ENCODE results near the gene CDK6.

DNA sequence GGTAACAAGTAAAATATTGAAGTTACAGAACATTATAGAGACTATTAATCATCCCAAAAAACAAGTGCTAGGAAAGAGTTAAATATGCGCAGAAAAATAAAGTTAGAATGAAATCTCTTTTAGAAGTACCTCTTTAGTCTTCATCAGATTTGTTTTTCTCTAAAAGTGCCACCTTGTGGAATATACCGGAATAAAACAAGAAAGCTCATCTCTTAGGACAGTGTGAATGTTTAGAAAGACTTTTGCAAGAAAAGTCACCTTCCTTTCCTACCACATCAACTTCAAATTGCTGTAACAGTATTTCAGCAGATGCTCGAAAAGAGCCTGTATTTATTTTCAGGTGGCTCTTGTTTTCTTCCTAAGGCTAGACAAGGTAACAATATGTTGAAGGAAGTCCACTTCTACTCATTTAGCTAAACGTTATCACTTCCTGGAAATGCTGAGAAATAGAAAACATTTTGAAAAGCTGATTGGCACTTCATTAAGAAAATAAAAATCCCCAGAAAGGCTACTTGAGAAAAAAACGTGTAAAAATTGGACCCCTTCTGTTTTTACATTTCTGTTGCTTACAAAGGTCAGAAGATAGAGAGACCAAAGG, 226.4 kb downstream of the CDK6 start:
- peak in 4 of 6 experiments; percentile 31 to 57 (median 48) for TF ChIP-seq CTCF (IDR thresholded peaks at IDR 0.05)
- no peak for TF ChIP-seq POLR2A (IDR thresholded peaks at IDR 0.05)

All from thyroid gland (tissue), 4 donors.